Skeletal muscle satellite cell (primary cell): Measurements from ENCODE around the gene CFAP58.
A peak's percentile ranks its signal among the peaks of the same experiment; 100 is the strongest.

Experiments used
- H3K27me3 ChIP-seq: 2 replicates; pipeline ENCODE4 v1.7.0; 2013; ENCODE audit warnings: low read length; ENCODE audit not compliant: control insufficient read depth, insufficient read depth
- H3K36me3 ChIP-seq: 2 replicates; pipeline ENCODE4 v1.7.0; 2013; ENCODE audit warnings: mild to moderate bottlenecking, control low read depth, low read length; ENCODE audit not compliant: insufficient read depth
- H3K4me1 ChIP-seq: 2 replicates; pipeline ENCODE4 v1.7.0; 2013; ENCODE audit warnings: low read length; ENCODE audit not compliant: control insufficient read depth, insufficient read depth
- H3K4me2 ChIP-seq: 2 replicates; pipeline ENCODE4 v1.7.0; 2013; ENCODE audit warnings: mild to moderate bottlenecking, low read length
- H3K4me3 ChIP-seq: 2 replicates; pipeline ENCODE4 v1.7.0; 2013; ENCODE audit warnings: low read length
- H3K9ac ChIP-seq: 2 replicates; pipeline ENCODE4 v1.7.0; 2013; ENCODE audit warnings: mild to moderate bottlenecking, low read depth, low read length, moderate library complexity
- H3K9me3 ChIP-seq: replicated peaks from 2 replicates; pipeline ENCODE4 v1.7.0; 2013; ENCODE audit warnings: mild to moderate bottlenecking, control low read depth, low read length

CFAP58 gene

DNA sequence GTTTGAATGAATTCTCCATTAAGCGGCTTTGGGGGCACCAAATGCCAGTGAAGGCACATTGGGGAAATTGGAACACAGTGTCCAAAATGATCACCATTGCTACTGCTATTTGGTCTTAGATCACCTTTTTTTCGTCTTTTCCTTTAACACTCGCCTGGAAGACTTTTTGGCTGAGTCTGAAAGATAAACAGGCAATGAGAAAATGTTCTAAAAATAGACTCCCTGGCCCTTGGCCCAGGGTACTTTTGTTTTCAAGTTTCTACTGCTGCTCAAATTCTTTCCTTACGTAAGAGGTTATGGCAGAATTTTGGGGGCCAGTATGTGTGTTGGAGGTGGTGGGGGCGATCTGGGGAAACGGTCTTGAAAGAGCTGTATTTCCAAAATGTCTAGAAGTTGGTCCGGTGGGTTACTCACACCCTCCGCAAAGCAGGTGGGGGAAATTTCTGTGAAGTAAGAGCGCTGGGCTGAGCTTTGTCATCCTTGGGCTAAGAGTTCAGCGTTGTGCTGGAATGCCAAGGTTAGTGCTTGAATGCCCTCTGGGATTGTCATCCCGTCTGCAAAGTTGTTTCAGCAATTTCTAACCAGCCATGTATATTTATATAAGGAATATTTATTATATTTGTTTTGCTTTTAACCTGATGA is 14.0 kb upstream of the CFAP58 start:
- no peaks in the 10 kb centered on the region for H3K9me3 ChIP-seq
- peak overlapping the region; percentile 96 for H3K9ac ChIP-seq
- H3K4me3 ChIP-seq: peak overlapping the region; percentile 96
- no peaks in the 10 kb centered on the region for H3K27me3 ChIP-seq
- peaks cover 37% of the 10 kb centered on the region for H3K4me1 ChIP-seq
- peak overlapping the region; percentile 92 for H3K4me2 ChIP-seq
- H3K36me3 ChIP-seq: peaks cover 14% of the 10 kb centered on the region

DNA sequence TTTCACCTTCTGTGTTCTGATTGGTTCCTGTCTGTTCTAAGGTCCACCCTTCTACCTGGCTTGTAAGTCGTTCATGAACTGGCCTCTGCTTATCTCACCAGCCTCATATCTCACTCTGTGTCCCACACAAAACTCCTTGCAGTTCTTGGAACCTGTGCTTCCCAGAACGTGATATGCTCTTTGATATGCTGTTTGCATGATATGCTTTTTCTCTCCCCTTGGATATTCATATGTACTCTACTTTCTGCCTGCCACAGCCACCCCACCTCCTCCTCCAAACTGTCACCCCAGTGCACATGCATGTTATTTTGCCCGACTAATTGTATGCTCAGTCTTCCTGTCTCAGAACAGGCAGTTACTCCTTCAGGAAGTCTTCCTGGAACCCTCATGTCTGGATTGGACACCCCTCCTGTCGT is 13.5 kb upstream of the CFAP58 start:
- Histone ChIP-seq H3K27me3 (no peaks in the 10 kb centered on the region), H3K36me3 (peaks cover 9% of the 10 kb centered on the region), H3K9me3 (no peaks in the 10 kb centered on the region), H3K9ac (no peak overlapping the region), H3K4me3 (peak overlapping the region; percentile 96), H3K4me2 (peak overlapping the region; percentile 92), H3K4me1 (peaks cover 32% of the 10 kb centered on the region)

DNA sequence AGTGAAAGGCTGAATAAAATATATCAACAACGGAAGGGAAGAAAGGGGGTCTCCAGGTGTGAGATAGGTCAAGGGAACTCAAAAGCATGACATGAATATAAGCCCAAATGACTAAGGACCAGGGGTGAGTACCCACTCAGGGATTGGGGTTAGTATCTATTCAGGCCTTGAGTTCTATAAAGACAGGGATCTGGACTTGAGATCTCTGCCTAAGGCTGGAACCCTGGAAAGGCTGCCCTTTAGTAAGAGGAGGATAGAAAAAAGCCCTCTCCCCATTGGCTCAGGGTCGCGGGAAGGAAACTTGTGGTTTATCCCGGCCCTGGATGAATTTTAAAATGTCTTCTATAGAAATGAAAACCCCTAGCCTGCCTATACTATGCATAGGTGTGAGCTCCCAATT is 13.0 kb upstream of the CFAP58 start:
- Histone ChIP-seq H3K4me2 (no peak overlapping the region), H3K4me3 (no peak overlapping the region)

DNA sequence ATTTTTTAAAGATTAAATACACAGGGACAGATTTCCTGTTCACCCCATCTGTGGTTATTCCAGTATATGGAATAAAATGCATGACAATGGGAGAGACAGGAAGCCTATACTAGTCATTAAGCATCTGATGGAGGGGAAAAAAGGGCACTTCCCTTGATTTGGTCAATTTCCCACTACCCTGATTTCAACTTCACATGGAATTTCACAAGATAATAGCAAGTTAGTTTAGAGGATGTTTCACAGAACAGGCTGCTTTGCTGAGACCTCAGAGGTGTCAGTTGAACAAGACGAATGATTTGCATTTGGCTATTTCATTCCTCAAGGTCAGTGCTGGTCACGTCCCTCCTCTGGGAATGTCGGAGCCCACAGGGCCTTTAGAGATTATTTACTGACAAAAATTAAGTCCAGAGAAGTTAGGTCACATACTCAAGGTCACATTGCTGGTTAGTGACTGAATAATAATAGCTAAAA is 10.7 kb upstream of the CFAP58 start:
- H3K9me3 ChIP-seq: no peaks in the 10 kb centered on the region
- H3K4me1 ChIP-seq: peaks cover 21% of the 10 kb centered on the region
- H3K9ac ChIP-seq: no peak overlapping the region
- H3K4me2 ChIP-seq: no peak overlapping the region
- no peak overlapping the region for H3K4me3 ChIP-seq
- no peaks in the 10 kb centered on the region for H3K27me3 ChIP-seq
- no peaks in the 10 kb centered on the region for H3K36me3 ChIP-seq

More for the DNA sequence above, 13.0 kb upstream of the CFAP58 start:
- Histone ChIP-seq H3K9me3 (no peaks in the 10 kb centered on the region), H3K36me3 (peaks cover 3% of the 10 kb centered on the region), H3K4me1 (peaks cover 27% of the 10 kb centered on the region), H3K9ac (no peak overlapping the region), H3K27me3 (no peaks in the 10 kb centered on the region)

DNA sequence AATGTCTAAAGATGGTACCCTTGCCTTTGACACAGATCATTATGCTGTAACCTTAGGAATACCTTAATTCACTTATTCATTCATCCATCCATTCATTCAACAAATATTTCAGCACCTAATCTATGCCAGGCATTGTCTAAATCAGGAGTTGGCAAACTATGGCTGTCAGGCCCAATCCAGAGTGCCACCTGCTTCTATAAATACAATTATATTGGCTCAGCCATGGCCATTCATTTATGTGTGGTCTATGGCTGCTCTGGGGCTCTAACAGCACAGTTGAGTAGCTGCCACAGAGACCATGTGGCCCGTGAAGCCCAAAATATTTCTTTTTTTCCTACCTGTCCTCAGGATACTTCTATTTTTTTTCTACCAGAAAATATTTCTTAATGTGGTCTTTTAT is 9.4 kb upstream of the CFAP58 start:
- Histone ChIP-seq H3K4me2 (no peak overlapping the region), H3K9me3 (no peaks in the 10 kb centered on the region), H3K4me1 (peaks cover 19% of the 10 kb centered on the region), H3K36me3 (no peaks in the 10 kb centered on the region), H3K4me3 (no peak overlapping the region), H3K9ac (no peak overlapping the region), H3K27me3 (no peaks in the 10 kb centered on the region)

DNA sequence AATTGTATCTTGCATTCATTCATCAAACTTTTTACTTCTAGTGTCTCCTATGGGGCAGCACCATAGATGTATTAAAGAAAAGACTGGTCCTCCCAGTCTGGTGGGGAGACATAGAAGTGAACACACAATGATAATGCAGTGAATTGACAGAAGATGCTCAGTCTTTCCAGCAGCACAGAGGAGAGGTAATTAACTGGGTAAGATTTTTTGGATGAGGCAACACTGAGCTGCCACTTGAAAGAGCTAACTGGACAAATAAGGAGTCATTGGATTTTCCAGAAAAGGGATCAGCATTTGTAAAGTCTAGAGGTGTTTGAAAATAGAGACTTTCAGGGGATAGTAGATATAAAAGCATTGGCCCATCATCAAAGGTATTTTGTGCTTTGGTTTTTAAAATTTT is 8.1 kb upstream of the CFAP58 start:
- no peaks in the 10 kb centered on the region for H3K36me3 ChIP-seq
- no peaks in the 10 kb centered on the region for H3K9me3 ChIP-seq
- no peak overlapping the region for H3K4me3 ChIP-seq
- H3K9ac ChIP-seq: no peak overlapping the region
- no peaks in the 10 kb centered on the region for H3K27me3 ChIP-seq
- no peak overlapping the region for H3K4me2 ChIP-seq
- H3K4me1 ChIP-seq: peaks cover 15% of the 10 kb centered on the region

DNA sequence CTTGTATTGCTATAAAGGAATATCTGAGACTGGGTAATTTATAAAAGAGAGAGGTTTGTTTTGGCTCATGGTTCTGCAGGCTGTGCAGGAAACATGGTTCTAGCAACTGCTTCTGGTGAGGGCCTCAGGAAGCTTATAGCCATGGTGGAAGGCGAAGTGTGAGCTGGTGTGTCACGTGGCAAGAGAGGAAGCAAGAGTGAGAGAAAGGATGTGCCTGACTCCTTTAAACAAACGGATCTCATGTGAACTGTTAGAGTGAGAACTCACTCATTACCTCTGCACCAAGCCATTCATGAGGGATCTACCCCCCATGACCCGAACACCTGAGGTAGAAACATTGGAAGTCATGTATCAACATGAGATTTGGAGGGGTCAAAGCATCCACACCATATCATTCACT is 7.7 kb upstream of the CFAP58 start:
- no peak overlapping the region for H3K9ac ChIP-seq
- H3K9me3 ChIP-seq: no peaks in the 10 kb centered on the region
- no peaks in the 10 kb centered on the region for H3K27me3 ChIP-seq
- no peaks in the 10 kb centered on the region for H3K36me3 ChIP-seq
- no peak overlapping the region for H3K4me3 ChIP-seq
- peaks cover 18% of the 10 kb centered on the region for H3K4me1 ChIP-seq
- no peak overlapping the region for H3K4me2 ChIP-seq

DNA sequence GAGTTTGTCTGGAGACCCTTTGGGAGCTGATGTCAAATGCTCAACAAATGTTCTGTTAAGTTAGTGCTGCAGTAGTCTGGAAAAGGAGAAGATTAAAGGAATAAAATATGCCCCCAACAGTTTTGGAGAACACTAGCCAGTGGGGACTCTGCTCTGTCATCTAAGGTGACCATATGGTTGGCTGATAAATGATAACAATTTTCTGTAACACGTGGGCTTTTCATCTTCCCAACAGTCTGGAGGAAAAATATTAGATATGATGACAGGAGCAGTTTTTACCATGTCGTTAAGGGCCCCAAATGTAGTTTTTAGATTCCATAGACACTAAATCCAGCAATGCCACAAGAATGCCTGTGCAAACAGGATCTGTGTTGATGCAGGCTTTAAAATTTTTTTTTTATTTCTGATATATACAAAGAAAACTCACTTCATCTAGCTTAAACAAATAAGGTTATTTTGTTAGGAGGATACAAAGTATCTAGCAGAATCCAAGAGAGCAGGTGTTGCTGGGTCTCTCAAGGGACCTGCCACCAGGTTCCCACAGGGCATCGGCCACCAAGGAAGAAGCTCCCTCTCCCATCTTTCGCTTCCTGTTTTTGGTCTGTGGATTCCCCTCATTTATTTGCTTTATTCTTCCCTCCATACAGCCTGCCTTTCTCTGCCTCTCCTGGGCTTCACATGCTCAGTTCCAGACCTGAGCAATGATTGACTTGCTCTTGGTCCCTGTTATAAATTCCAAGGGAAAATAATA is 6.2 kb upstream of the CFAP58 start:
- no peak overlapping the region for H3K4me2 ChIP-seq
- H3K9me3 ChIP-seq: no peaks in the 10 kb centered on the region
- H3K27me3 ChIP-seq: no peaks in the 10 kb centered on the region
- no peak overlapping the region for H3K9ac ChIP-seq
- H3K36me3 ChIP-seq: no peaks in the 10 kb centered on the region
- no peak overlapping the region for H3K4me3 ChIP-seq
- H3K4me1 ChIP-seq: peaks cover 26% of the 10 kb centered on the region

DNA sequence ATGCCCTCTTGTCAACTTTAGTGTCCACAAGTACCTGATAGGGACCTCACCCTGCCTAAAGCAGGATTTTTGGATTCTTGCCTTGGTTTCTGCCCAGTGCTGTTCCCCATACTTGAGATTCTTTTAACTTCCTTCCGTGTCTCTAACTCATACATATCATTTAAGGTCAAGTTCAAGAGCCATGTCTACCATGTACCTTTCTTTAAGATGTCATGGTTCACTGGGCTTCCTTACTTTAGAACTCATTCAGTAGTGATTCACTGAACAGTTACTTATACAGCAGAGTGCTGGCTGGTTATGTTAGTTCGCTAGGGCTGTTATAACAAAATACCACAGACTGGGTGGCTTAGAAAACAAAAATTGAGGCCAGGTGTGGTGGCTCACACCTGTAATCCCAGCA is 5.0 kb upstream of the CFAP58 start:
- Histone ChIP-seq H3K4me1 (peaks cover 21% of the 10 kb centered on the region), H3K4me2 (no peak overlapping the region), H3K9ac (no peak overlapping the region), H3K4me3 (no peak overlapping the region), H3K36me3 (no peaks in the 10 kb centered on the region), H3K27me3 (no peaks in the 10 kb centered on the region), H3K9me3 (no peaks in the 10 kb centered on the region)

DNA sequence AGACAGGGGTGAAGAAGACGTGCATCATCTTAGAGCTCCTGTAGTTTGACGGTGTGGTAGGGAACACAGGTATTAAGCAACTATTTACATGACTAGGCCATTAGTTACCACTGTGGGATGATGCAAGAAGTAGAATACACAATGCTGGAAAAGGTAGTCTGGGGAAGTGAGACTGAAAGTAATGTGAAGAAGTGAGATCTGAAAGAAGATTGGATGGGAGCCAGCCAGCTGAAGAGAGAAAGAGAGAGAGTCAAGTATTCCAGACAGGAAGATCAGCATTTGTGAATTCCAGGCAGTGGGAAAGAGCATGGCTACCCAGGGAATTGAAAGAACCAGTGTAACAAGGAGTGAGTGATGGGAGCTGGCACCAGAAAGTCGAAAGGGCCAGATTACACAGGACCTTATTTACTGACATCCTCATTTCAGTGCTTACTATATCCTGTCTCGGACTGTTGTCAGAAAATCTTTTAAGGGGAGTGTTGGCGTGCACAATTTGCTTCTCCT is 4.0 kb upstream of the CFAP58 start:
- peaks cover 21% of the 10 kb centered on the region for H3K4me1 ChIP-seq
- H3K4me3 ChIP-seq: no peak overlapping the region
- peak overlapping the region; percentile 25 for H3K9ac ChIP-seq
- no peaks in the 10 kb centered on the region for H3K36me3 ChIP-seq
- H3K27me3 ChIP-seq: peaks cover 6% of the 10 kb centered on the region
- H3K4me2 ChIP-seq: peak overlapping the region; percentile 47
- H3K9me3 ChIP-seq: no peaks in the 10 kb centered on the region

DNA sequence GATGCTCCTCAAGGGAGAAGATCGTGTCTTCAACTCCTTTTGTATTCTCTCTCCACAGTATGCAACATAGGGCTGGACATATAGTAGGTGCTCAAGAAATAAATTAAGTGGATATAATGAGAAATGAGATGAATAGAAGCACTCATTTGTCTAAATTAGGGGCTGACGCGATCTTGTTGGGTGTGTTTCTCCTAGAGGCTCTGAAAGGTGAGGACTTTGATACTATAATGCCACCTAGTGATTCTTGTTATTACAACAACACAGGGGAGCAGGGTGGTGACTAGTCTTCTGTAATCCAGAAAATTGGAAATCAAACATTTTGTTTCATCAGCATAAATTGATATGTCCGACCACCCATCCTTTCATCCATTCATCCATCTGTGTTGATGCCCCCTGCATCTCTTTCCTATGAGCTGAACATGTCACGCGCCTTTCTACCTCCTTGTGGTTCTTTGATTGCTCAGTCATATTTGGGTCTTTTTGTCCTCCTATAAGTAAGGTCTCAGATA is 3.5 kb upstream of the CFAP58 start:
- Histone ChIP-seq H3K27me3 (peaks cover 6% of the 10 kb centered on the region), H3K4me3 (no peak overlapping the region), H3K4me1 (peaks cover 21% of the 10 kb centered on the region), H3K4me2 (peak overlapping the region; percentile 47), H3K9ac (peak overlapping the region; percentile 25), H3K9me3 (no peaks in the 10 kb centered on the region), H3K36me3 (no peaks in the 10 kb centered on the region)
